IgD-negative memory B cell (primary cell): Measurements from ENCODE around the gene NXPE3. TPM values are rescaled to one million over a fixed set of nuclear protein-coding genes. Genes with fewer than 3 reads are reported as not detected.

ENCODE experiments used
- H3K27ac Mint-ChIP-seq, 3 donors: one replicate each; pipeline ENCODE4 v1.8.0; 2020 to 2022; ENCODE audit warnings: mild to moderate bottlenecking in 3 of 3, mixed read lengths in 3 of 3, moderate library complexity in 1 of 3
- H3K27me3 Mint-ChIP-seq: one replicate; pipeline ENCODE4 v1.8.0; 2021; ENCODE audit warnings: mixed read lengths
- H3K36me3 Mint-ChIP-seq: one replicate; pipeline ENCODE4 v1.8.0; 2020; ENCODE audit warnings: mild to moderate bottlenecking, mixed read lengths
- H3K4me1 Mint-ChIP-seq, 3 donors: one replicate each; pipeline ENCODE4 v1.8.0; 2020 to 2022; ENCODE audit warnings: mixed read lengths in 3 of 3, mild to moderate bottlenecking in 1 of 3
- H3K4me3 Mint-ChIP-seq, 4 donors: one replicate each; pipeline ENCODE4 v1.8.0; 2020 to 2022; ENCODE audit warnings: mild to moderate bottlenecking in 4 of 4, mixed read lengths in 4 of 4, moderate library complexity in 3 of 4
- H3K9me3 Mint-ChIP-seq, 3 donors: one replicate each; pipeline ENCODE4 v1.8.0; 2020 to 2021; ENCODE audit warnings: mixed read lengths in 3 of 3, mild to moderate bottlenecking in 1 of 3
- polyA plus RNA-seq: library from polyadenylated mRNA; unstranded; fragments of 300-500 nt; fragmentation: Illumina TruSeq; gene quantifications from one replicate; pipeline ENCODE4 v1.2.3, GENCODE V29; 2021

The NXPE3 gene
- polyA plus RNA-seq, 1 donor from 2014 or later = 30.4 TPM

DNA sequence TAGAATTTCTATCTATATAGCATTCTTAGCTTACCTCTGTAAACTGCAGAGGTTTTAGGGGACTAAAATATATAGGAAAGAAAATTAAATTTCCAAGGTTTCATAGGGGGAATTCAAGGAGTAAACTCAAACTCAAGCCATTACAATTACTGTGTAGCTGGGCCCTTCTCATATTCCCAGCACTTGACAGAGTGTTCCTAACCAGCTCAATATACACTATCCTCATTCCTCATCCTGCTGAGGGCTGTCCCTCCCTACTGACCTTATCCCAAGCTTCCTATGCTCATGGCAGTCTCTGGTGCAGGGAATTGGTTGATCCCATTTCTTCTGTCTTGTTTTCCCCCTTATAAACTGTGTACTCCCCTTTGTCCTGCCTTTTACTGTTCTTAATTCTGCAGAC lies 33.9 kb downstream of the NXPE3 start:
- no peak overlapping the region for H3K4me3 Mint-ChIP-seq
- no peaks in the 10 kb centered on the region for H3K9me3 Mint-ChIP-seq
- no peaks in the 10 kb centered on the region for H3K27me3 Mint-ChIP-seq
- H3K36me3 Mint-ChIP-seq = peaks cover 3% of the 10 kb centered on the region
- H3K27ac Mint-ChIP-seq = no peak overlapping the region
- H3K4me1 Mint-ChIP-seq = peaks cover 11 to 37% (median 32%) of the 10 kb centered on the region in 3 donors

DNA sequence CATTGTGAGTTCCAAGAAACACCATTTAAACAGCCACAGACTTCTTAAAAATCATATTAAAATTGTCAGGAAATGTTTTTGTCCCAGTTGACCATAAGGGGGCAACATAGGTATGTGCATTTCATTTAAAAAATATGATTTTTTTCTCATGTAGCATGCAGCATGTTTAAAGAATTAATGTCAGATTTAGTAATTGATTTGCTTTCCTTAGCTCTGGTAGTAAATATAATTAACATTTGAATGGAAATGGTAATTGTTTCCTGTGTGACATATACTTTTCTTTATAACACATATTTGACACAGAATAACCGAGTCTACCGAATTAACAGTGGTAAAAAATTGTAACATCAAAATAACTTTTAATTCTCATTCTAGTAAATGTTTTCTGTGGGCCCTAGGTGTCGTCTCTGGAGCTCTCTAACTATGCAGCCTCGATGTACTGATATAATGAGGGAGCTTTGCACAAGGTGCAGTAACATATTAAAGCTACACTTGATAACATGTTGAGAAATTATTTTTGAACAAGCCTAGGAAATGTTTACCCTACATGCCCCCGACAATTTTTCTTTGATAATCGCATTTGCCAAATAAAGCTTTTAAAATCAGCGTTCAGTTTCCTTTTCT lies 34.9 kb downstream of the NXPE3 start:
- Mint-ChIP-seq H3K4me1 (peaks cover 17 to 43% (median 38%) of the 10 kb centered on the region in 3 donors), H3K27ac (no peak overlapping the region), H3K36me3 (peaks cover 5% of the 10 kb centered on the region), H3K9me3 (no peaks in the 10 kb centered on the region), H3K27me3 (no peaks in the 10 kb centered on the region), H3K4me3 (no peak overlapping the region)

DNA sequence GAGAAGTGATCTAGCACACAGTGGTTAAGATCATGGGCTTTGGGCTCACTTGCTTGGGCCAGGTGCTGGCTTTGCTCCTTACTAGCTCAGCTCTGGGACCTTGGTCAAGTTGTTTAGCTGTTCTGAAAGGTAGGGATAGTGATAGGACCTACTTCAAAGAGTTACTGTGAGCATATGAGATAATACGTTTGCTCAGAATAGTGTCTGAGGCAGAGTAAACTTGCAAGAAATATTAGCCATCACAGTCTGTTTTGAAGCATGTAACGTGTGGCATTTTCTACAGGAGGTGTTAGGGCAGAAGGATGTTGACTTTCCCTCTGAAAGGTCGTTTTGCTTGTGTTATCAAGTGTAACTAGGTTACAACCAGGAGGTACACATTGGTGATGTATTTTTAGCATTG lies 35.8 kb downstream of the NXPE3 start:
- Mint-ChIP-seq H3K4me3 (no peak overlapping the region), H3K27me3 (no peaks in the 10 kb centered on the region), H3K36me3 (peaks cover 7% of the 10 kb centered on the region), H3K27ac (peak overlapping the region in 1 of 3 donors; percentile 49), H3K9me3 (no peaks in the 10 kb centered on the region), H3K4me1 (peaks cover 15 to 41% (median 37%) of the 10 kb centered on the region in 3 donors)

DNA sequence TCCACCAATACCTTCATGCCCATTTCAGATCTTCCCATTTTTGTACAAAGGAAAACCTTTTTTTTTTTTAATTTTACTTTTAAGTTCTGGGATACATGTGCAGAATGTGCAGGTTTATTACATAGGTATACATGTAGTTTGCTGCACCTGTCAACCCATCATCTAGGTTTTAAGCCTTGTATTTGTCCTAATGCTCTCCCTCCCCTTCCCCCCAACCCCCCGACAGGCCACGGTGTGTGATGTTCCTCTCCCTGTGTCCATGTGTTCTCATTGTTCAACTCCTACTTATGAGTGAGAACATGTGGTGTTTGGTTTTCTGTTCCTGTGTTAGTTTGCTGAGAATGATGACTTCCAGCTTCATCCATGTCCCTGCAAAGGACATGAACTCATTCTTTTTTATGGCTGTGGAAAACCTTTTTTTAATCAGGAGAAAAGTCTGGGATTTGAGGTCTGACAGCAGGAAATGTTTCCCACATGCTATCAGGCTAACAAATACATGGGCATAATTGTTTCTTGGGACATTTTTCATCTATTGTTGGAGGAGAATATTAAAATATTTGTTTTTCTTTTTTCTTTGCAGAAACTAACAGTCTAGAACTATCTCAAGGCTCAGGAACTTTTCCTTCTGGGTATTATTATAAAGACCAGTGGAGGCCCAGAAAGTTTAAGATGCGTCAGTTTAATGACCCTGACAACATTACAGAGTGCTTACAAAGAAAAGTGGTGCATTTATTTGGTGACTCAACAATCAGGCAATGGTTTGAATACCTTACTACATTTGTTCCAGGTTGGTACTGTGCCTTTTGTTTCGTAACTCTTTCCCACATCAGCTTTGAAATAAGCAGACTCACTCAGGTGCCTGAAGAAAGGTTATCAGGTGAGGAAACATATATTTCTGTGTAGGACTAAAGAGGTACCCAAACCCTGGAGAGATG lies 37.5 kb downstream of the NXPE3 start:
- Mint-ChIP-seq H3K27me3 (no peaks in the 10 kb centered on the region), H3K36me3 (peaks cover 8% of the 10 kb centered on the region), H3K27ac (peak overlapping the region in 1 of 3 donors; percentile 33), H3K4me3 (peak overlapping the region in 1 of 4 donors; percentile 33), H3K9me3 (no peaks in the 10 kb centered on the region), H3K4me1 (peaks cover 16 to 46% (median 37%) of the 10 kb centered on the region in 3 donors)

DNA sequence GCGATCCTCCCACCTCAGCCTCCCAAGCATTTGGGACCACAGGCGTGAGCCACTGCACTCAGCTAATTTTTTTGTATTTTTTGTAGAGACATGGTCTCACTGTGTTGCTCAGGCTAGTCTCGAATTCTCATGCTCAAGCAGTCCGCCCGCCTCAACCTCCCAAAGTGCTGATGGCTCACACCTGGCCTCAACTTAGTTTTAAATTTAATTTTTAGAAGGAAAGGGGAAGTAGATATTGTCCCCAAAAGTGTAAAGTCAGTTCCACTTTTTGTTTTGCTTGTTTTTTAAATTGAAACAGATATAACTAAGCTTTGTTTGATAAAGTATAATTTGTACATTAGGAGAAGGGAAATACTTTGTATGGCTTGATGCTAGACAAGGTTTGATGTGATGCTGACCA lies 39.0 kb downstream of the NXPE3 start:
- Mint-ChIP-seq H3K4me3 (peak overlapping the region; percentile 55 to 91 (median 76)), H3K4me1 (peaks cover 16 to 46% (median 41%) of the 10 kb centered on the region in 3 donors), H3K36me3 (peaks cover 11% of the 10 kb centered on the region)

DNA sequence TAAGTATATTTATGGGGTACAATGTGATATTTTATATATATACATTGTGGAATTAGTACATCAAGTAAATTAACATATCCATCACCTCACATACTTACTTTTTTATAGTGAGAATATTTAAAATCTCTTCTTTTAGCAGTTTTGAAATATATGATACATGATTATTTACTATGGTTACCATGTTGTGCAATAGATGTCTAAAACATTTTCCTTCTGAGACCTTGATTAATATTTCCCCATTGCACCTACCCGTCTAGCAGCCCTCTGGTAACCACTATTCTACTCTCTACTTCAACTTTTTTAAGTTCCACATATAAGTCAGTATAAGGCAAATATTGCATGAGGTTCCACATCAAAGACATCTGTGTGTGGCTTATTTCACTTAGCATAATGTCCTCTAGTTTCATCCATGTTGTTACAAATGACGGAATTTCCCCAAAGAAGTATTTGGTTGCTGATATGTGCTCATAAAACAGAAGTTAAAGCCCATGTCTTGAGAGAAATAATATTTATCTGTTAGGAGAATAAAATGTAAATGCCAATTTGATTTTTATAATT lies 40.7 kb downstream of the NXPE3 start:
- no peaks in the 10 kb centered on the region for H3K9me3 Mint-ChIP-seq
- peaks cover 11% of the 10 kb centered on the region for H3K36me3 Mint-ChIP-seq
- no peak overlapping the region for H3K4me3 Mint-ChIP-seq
- H3K27me3 Mint-ChIP-seq = no peaks in the 10 kb centered on the region
- H3K4me1 Mint-ChIP-seq = peaks cover 10 to 38% (median 32%) of the 10 kb centered on the region in 3 donors
- peak overlapping the region in 2 of 3 donors; percentile 6 to 55 for H3K27ac Mint-ChIP-seq

More for the DNA sequence above, 39.0 kb downstream of the NXPE3 start:
- H3K27me3 Mint-ChIP-seq = no peaks in the 10 kb centered on the region
- H3K9me3 Mint-ChIP-seq = no peaks in the 10 kb centered on the region
- H3K27ac Mint-ChIP-seq = peak overlapping the region; percentile 85 to 95 (median 86)

DNA sequence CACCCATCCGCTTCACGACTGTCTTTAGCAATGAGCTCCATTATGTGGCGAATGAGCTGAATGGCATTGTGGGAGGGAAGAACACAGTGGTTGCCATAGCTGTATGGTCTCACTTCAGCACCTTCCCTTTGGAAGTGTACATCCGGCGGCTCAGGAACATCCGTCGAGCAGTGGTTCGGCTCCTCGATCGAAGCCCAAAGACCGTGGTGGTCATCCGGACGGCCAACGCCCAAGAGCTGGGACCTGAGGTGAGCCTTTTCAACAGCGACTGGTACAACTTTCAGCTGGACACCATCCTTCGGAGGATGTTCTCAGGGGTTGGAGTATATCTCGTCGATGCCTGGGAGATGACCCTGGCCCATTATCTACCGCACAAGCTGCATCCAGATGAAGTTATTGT lies 42.5 kb downstream of the NXPE3 start:
- Mint-ChIP-seq H3K9me3 (no peaks in the 10 kb centered on the region), H3K4me1 (peaks cover 18 to 34% (median 33%) of the 10 kb centered on the region in 3 donors), H3K36me3 (peaks cover 11% of the 10 kb centered on the region), H3K27ac (no peak overlapping the region), H3K27me3 (no peaks in the 10 kb centered on the region), H3K4me3 (no peak overlapping the region)

DNA sequence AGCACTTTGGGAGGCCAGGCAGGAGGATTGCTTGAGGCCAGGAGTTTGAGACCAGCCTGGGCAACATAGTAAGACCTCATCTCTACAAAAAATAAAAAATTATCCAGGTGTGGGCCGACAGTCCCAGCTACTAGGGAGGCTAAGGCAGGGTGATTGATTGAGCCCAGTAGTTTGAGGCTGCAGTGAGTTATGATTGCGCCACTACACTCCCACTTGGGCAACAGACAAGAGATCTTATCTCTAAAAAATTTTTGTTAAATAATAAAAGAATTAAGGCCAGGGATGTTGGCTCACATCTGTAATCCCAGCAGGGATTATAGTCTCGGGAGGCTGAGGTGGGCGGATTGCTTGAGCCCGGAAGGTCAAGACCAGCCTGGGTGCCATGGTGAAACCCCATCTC lies 44.5 kb downstream of the NXPE3 start:
- peaks cover 9% of the 10 kb centered on the region for H3K36me3 Mint-ChIP-seq
- H3K27me3 Mint-ChIP-seq = no peaks in the 10 kb centered on the region
- H3K4me3 Mint-ChIP-seq = no peak overlapping the region
- H3K27ac Mint-ChIP-seq = peak overlapping the region in 1 of 3 donors; percentile 73
- H3K4me1 Mint-ChIP-seq = peaks cover 19 to 41% (median 31%) of the 10 kb centered on the region in 3 donors
- H3K9me3 Mint-ChIP-seq = no peaks in the 10 kb centered on the region

DNA sequence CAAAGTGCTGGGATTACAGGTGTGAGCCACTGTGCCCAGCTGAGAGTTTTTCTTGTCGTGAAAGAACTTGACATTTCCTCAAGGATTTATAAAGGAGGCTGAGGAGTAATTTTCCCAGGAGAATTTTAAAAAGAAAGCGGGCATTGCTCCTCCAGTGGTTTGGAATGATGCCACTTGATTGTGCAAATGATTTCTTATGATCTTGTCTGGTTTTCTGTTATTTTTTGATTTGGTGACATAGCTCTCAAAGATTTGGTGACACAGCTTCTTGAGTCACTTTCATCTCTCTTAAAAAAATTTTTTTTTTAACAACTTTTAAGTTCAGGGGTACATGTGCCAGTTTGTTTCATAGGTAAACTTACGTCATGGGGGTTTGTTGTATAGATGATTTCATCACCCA lies 45.7 kb downstream of the NXPE3 start:
- H3K4me3 Mint-ChIP-seq = no peak overlapping the region
- peaks cover 7% of the 10 kb centered on the region for H3K36me3 Mint-ChIP-seq
- H3K4me1 Mint-ChIP-seq = peaks cover 27 to 45% (median 34%) of the 10 kb centered on the region in 3 donors
- H3K27ac Mint-ChIP-seq = peak overlapping the region in 1 of 3 donors; percentile 73
- H3K9me3 Mint-ChIP-seq = no peaks in the 10 kb centered on the region
- H3K27me3 Mint-ChIP-seq = no peaks in the 10 kb centered on the region

DNA sequence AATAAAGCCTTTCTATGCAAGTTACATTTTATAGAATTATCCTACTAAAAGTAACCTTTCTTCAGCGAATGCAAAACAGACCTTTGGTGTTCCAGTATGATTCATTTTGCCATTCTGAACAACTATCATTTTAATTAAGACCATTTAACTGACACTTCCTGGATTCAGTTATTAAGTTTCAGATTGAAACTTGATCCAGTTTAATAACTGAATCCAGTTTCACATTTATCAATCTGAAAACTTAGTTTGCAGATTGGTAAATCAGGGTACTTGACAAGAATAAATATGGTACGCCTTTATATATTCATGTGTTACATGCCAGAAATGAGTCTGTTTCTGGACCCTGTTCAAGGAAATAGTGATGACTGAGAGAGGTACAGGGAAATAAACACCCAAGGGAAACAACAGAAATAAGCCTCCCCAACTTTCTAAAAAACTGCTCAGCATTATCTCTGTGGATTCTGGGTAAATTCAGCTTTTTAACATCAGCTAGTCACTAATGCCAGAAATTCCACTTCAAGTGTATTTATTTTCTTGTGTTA lies 47.0 kb downstream of the NXPE3 start:
- Mint-ChIP-seq H3K4me1 (peaks cover 34 to 44% (median 40%) of the 10 kb centered on the region in 3 donors), H3K4me3 (peak overlapping the region in 3 of 4 donors; percentile 88 to 96 (median 93)), H3K36me3 (peaks cover 6% of the 10 kb centered on the region), H3K27ac (peak overlapping the region; percentile 96 to 98 (median 97)), H3K27me3 (no peaks in the 10 kb centered on the region), H3K9me3 (no peaks in the 10 kb centered on the region)

DNA sequence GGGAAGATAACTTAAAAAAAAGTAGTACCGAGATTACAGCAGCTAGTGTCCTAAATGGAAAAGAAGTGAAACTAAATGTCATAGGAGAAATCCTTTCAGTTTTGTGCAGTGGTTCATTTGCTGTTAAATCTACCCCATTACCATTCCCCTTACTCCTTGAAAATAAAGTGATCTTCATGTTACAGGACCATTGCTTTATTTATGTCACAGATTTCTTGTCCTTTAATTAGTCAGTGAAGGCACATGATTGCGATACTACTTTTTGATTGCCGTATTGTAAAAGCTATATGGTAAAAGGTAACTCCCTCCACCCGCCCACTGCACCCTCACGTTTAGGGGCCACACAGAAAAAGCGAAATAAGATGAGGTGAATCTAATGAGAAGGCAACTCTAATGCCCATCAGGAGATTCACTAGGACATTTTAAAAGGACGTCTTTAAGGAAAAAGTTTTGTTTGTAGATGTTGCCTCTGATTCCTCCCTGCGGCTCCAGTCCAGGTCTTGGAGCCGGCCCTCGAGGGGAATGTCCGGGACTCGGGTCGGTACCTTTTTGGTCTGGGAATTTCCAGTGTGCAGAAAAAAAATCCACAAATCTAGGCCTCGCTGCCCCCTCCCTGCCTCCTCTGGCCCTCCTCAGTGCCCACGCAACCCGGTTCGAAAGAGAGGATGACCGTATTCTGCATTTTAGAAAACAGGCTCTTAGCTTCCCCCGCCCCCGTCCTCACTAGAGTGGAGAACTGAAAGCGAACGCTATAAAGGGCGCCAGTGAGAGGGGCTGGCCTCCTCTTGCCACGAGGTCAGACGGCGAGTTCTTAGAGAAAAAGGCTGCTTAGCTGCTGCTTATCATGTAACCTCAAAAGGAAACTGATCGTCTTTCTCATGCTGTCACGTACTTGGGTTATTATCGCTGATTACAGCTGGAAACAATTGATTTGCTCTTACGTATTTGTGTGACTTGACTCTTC lies 48.5 kb downstream of the NXPE3 start:
- H3K27ac Mint-ChIP-seq = peak overlapping the region; percentile 97 to 99 (median 98)
- peaks cover 45 to 52% (median 51%) of the 10 kb centered on the region in 3 donors for H3K4me1 Mint-ChIP-seq
- peaks cover 1% of the 10 kb centered on the region for H3K36me3 Mint-ChIP-seq
- H3K27me3 Mint-ChIP-seq = no peaks in the 10 kb centered on the region
- peak overlapping the region; percentile 94 to 98 (median 96) for H3K4me3 Mint-ChIP-seq
- H3K9me3 Mint-ChIP-seq = no peaks in the 10 kb centered on the region

DNA sequence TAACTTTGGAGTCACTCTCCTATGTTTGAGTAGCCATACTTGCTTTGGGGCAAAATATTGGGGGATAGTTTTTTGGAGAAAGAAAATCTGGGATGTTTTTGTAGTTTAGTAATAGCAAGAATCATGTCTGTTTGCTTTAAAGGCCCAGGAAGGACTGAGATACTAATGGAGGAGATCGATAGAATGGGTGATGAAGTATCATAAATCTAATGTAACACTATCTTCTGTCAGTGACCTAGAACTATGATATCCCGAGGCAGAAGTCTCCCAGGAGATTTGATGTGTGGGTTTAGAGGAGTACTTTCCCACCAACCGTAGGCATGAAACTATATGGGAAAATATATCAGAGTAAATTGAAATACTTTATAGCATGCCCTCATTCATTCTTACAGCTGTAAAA lies 49.3 kb downstream of the NXPE3 start:
- no peaks in the 10 kb centered on the region for H3K9me3 Mint-ChIP-seq
- H3K27ac Mint-ChIP-seq = peak overlapping the region; percentile 97 to 99 (median 98)
- H3K36me3 Mint-ChIP-seq = peaks cover 1% of the 10 kb centered on the region
- H3K4me1 Mint-ChIP-seq = peaks cover 52 to 60% (median 58%) of the 10 kb centered on the region in 3 donors
- H3K4me3 Mint-ChIP-seq = peak overlapping the region; percentile 94 to 98 (median 96)
- H3K27me3 Mint-ChIP-seq = no peaks in the 10 kb centered on the region

DNA sequence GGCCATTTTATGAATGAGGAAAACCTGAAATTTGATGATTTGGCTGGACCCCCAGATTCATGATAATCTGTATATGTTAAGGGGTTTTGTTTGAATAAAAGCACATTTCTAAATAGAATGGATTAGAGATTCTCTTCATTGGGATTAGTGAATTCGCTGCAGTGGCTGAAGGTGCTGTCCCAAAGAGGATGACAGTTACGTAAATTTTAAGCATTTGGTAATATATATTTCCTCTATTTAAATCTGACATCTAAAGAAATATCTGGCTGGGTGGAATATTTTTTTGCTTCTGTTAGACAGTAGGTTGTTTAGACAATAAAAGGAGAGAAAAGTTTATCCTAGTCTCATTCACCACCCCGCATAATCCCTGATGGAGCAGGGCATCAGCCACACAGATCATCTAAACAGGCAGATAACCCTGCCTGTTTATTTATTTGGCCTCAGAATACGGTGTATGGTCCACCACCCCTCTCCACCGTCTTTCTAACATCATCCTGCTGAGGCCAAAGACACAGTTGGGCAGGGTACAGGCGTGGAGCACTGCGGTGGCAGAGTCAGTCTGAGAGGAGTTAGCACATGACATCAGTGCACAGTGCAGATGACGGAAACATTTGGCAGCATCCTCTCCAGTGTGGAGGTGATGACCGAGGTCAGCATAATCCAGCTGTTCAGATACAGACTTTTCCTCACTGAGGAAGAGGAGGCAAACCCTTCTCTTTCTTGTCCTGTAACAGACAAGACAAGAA lies 49.9 kb downstream of the NXPE3 start:
- H3K4me1 Mint-ChIP-seq = peaks cover 57 to 66% (median 64%) of the 10 kb centered on the region in 3 donors
- H3K4me3 Mint-ChIP-seq = peak overlapping the region; percentile 94 to 98 (median 96)
- H3K27ac Mint-ChIP-seq = peak overlapping the region; percentile 97 to 99 (median 98)
- H3K27me3 Mint-ChIP-seq = no peaks in the 10 kb centered on the region
- peaks cover 1% of the 10 kb centered on the region for H3K36me3 Mint-ChIP-seq
- no peaks in the 10 kb centered on the region for H3K9me3 Mint-ChIP-seq
